Jurkat, Clone E6-1 (cell line): Measurements from ENCODE around the gene PALM3.
"Not testable (repeated sequence)": the region's sequence is repeated elsewhere in the genome, so short reads cannot be mapped to it uniquely, and the experiment has no call there.

ENCODE experiments used
- DNase-seq: peaks from one replicate; pipeline ENCODE4 v3.0.0-alpha.2; 2011; ENCODE audit warnings: low read depth, low spot score
- H3K4me3 ChIP-seq: 2 replicates; pipeline ENCODE4 v1.5.1; 2011; ENCODE audit warnings: mild to moderate bottlenecking, low read length, control low read depth, moderate library complexity

PALM3 gene

DNA sequence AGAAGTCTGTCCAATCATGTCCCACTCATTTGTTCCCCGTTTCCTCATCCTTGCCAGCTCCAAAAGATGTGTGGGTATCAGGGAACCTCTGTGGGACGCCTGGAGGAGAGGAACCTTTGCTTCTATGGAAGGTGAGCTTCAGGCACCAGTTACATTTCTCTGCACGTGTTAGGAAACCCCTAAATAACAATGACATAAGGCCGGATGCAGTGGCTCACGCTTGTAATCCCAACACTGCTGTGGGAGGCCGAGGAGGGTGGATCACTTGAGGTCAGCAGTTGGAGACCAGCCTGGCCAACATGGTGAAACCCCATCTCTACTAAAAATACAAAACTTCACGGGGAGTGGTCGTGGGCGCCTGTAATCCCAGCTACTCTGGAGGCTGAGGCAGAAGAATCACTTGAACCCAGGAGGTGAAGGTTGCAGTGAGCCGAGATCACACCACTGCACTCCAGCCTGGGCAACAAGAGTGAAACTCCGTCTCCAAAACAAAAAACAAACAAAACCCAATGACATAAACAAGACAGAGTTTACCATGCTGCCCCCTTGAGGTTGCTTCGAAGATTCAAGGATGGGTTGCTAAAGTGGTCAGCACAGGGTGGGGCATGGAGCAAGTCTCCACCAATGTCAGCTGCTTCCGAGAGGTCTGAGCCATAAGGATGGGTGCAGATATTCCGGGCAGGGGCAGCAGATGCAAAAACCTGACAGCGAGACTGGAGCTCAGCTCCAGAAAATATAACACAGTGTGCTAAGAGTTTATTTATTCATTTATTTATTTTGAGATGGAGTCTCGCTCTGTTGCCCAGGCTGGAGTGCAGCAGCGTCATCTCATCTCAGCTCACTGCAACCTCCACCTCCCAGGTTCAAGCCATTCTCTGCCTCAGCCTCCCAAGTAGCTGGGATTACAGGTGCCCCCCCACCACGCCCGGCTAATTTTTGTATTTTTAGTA is 18.9 kb downstream of the PALM3 start:
- H3K4me3 ChIP-seq = not testable (repeated sequence)
- DNase-seq = peak; percentile 41

- no peak overlapping the region for H3K4me3 ChIP-seq
- no peak for DNase-seq
These were observed 22.7 kb downstream of the PALM3 start for GRCh38 chr19:14039181-14039580.

DNA sequence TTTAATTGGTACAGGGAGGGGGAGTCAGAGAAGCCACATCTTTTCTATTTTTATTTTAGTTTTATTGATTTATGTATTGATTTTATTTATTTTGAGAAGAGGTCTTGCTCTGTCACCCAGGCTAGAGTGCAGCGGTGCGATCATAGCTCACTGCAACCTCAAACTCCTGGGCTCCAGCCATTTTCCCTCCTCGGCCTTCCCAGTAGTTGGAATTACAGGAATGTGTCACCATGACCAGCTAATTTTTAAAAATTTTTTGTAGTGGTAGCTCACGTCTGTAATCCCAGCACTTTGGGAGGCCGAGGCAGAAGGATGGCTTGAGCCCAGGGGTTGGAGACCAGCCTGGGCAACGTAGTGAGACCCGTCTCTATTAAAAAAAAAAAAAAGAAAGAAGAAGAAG is 26.2 kb downstream of the PALM3 start:
- DNase-seq = no peak
- H3K4me3 ChIP-seq = no peak overlapping the region

DNA sequence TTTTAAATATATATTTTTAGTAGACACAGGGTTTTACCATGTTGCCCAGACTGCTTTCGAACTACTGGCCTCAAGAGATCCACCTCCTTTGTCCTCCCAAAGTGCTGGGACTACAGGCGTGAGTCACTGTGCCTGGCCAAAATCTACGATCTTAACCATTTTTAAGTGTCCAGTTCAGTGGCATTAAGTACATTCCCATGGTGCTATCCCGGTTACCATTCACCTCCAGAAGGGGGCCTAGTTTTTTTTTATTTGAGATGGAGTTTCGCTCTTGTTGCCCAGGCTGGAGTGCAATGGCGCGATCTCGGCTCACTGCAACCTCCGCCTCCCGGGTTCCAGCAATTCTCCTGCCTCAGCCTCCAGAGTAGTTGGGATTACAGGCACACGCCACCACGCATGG is 26.7 kb downstream of the PALM3 start:
- DNase-seq, H3K4me3 ChIP-seq: not testable (repeated sequence)

GRCh38 chr19:14033946-14034345 is 27.9 kb downstream of the PALM3 start:
- DNase-seq = no peak

DNA sequence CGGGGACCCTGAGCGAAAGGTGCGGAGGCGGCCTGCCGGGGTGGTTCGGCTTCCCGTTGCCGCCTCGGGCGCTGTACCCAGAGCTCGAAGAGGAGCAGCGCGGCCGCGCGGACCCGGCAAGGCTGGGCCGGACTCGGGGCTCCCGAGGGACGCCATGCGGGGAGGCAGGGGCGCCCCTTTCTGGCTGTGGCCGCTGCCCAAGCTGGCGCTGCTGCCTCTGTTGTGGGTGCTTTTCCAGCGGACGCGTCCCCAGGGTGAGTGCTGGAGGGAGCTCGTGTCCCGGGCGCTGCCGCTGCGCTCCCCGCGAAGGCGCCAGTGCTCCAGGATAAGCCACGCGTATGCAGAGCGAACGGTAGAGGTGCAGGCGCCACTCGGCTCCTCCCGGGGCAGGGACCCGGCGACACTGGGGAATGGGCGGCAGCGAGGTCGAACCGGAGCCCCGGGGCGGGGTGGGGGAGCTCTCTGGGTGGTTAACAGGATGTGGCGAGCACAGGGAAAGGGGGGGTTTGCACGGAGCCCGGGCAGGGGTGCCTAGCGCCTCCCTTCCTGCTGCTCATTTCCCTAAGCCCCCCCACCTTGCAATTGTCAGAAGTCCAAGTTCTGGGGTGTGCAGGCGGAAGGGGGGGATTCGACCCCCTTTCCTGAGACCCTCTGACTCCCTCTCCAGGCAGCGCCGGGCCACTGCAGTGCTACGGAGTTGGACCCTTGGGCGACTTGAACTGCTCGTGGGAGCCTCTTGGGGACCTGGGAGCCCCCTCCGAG is 30.0 kb downstream of the PALM3 start, which contains the start of gene IL27RA:
IL27RA (plus strand) TSS at position 44 of the 762 bp plus-strand sequence; CDS start at position 155, 111 bp downstream.
- peak; percentile 80 for DNase-seq

More at GRCh38 chr19:14033946-14034345, 27.9 kb downstream of the PALM3 start:
- H3K4me3 ChIP-seq = no peak overlapping the region

GRCh38 chr19:14030997-14031718 is 30.7 kb downstream of the PALM3 start:
- DNase-seq = no peak
- H3K4me3 ChIP-seq = peak overlapping the region; percentile 72

More for the DNA sequence above, 30.0 kb downstream of the PALM3 start, which contains the start of gene IL27RA:
- peak within 1 kb of the TSS; percentile 72 for H3K4me3 ChIP-seq

DNA sequence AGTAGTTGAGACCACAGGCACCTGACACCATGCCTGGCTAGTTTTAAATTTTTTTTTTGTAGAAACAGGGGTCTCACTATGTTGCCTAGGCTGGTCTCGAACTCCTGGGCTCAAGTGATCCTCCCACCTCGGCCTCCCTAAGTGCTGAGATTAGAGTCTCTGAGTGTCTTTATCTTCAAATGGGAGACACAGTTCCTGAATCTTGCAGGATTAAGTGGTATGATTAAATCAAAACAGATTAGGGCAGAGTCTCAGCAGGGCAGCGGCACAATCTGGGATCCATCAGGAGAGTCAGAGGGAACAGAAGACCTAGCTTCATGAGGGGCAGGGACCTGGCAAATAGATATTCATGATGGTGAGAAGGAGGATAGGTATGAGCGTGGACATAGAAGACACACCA is 33.0 kb downstream of the PALM3 start:
- no peak for DNase-seq
- no peak overlapping the region for H3K4me3 ChIP-seq

DNA sequence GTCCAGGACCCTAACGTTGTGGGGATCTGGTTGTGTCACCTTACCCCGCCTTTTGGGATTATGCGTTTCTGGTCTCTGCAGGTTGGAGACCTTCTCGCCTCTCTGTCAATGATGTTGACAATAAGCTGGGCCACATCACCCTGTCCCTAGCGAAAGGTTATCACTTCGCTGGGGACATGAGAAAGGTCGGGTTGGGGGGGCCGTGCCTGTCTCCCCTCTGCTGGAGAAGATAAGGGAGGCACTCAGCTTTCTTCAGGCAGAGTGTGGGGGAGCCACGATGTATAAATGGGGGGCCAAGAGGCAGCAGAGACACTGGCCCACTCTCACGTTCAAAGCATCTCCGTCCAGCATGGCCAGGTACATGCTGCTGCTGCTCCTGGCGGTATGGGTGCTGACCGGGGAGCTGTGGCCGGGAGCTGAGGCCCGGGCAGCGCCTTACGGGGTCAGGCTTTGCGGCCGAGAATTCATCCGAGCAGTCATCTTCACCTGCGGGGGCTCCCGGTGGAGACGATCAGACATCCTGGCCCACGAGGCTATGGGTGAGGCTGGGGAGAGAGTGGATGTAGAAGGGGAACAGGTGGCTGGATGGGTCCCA is 33.9 kb downstream of the PALM3 start, which contains the start of gene RLN3:
RLN3 (plus strand) TSS at position 293 of the 595 bp plus-strand sequence; CDS start at position 350, 57 bp downstream.
- no peak for DNase-seq

GRCh38 chr19:14026652-14027192 is 35.2 kb downstream of the PALM3 start:
- not testable (repeated sequence) for DNase-seq, H3K4me3 ChIP-seq

More for the DNA sequence above, 33.9 kb downstream of the PALM3 start, which contains the start of gene RLN3:
- no peak within 1 kb of the TSS for H3K4me3 ChIP-seq

DNA sequence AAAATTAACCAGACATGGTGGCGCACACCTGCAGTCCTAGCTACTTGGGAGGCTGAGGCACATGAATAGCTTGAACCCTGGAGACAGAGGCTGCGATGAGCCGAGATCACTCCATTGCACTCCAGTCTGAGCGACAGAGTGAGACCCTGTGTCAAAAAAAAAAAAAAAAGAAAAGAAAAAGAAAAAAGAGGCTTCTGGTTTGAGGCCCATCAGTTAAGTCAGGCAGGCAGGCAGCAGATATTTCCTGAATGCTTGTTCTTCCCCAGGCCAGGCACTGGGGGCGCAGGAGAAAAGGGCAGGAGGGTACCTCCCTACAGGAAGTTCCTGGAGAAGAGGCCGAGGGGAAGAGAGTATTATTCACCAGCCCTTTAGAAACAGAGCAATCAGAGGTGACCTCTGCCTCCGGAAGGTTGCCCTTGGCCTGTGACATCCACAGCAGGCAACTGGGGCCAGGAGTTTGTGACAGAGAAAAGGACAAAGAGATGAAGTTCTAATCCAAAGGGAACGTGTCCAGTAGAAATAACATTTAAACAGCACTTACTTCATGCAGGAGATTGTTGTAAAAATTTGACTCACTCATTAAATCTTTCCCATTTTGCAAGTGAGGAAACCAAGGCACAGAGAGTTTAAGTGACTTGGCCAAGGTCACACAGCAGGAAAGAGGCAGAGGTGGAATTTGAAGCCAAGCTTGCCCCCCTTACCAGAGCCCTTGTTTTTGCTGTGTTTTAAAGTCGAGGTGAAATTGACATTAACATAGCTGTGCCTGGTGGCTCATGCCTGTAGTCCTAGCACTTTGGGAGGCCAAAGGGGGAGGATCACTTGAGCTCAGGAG is 38.3 kb downstream of the PALM3 start:
- peak; percentile 52 for DNase-seq

DNA sequence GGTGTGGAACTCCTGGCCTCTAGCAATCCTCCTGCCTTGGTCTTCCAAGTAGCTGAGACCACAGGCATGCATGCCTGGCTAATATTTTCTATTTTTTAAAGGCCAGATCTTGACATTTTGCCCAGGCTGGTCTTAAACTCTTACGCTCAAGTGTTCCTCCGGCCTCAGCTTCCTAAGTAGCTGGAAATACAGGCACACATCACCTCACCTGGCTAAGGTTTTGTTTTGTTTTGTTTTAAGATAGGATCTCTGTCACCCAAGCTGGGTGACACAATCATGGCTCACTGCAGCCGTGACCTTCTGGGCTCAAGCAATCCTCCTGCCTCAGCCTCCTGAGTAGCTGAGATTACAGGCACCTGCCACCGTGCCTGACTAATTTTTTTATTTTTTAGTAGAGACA is 39.4 kb downstream of the PALM3 start:
- no peak for DNase-seq
- H3K4me3 ChIP-seq = no peak overlapping the region

More for the DNA sequence above, 38.3 kb downstream of the PALM3 start:
- H3K4me3 ChIP-seq = no peak overlapping the region

GRCh38 chr19:14021474-14021873 is 40.4 kb downstream of the PALM3 start:
- H3K4me3 ChIP-seq = no peak overlapping the region
- no peak for DNase-seq

DNA sequence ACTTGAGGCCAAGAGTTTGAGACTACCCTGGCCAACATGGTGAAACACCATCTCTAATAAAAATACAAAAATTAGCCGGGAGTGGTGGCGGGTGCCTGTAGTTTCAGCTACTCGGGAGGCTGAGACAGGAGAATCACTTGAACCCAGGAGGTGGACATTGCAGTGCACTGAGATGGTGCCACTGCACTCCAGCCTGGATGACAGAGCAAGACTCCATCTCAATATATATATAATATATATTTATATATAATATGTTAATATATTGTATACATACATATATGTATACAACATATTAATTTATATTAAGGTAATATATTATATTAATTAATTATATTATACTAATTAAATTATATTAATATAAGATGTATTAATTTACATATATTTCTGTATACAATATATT is 42.1 kb downstream of the PALM3 start:
- not testable (repeated sequence) for DNase-seq, H3K4me3 ChIP-seq

GRCh38 chr19:14019100-14019499 is 42.8 kb downstream of the PALM3 start:
- DNase-seq = no peak
- no peak overlapping the region for H3K4me3 ChIP-seq

- no peak for DNase-seq
- no peak overlapping the region for H3K4me3 ChIP-seq
These were observed 46.3 kb downstream of the PALM3 start for GRCh38 chr19:14015524-14016035.

DNA sequence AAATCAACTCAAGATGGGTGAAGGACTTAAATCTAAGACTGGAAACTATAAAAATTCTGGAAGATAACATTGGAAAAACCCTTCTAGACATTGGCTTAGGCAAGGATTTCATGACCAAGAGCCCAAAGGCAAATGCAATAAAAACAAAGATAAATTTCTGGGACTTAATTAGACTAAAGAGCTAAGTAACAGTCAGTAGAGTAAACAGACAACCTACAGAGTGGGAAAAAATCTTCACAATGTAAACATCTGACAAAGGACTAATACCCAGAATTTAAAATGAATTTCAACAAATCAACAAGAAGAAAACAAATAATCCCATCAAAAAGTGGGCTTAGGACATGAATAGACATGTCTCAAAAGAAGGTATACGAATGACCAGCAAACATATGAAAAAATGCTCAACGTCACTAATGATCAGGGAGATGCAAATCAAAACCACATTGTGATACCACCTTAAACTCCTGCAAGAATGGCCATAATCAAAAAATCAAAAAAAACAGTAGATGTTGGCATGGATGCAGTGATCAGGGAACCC is 49.4 kb downstream of the PALM3 start:
- H3K4me3 ChIP-seq = no peak overlapping the region
- no peak for DNase-seq
